Midbrain (tissue), 1 donor: ENCODE results near the gene STON2.

ENCODE experiments used
- DNase-seq: peaks from one replicate; lab custom pipeline; 2025; lab: John Stamatoyannopoulos, UW

Gene STON2

DNA sequence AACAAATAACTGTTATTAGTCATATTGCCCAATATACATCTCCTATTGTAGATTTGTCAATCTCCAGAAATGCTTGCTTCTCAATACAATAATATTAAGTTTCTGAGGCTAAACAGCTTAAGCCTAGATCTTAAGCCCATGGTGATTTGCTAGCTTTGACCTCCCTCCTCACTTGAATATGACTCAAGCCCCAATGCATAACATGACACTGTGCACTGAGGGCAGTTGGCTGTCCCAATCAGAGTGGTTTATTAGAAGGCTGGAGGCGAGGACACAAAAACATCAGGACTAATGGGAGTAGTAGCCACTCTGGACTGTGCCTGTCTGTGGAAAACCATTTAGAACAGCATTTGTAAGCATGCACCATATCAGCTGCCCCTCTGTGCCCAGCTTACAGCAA, 98.3 kb downstream of the STON2 start:
- DNase-seq: no peak

DNA sequence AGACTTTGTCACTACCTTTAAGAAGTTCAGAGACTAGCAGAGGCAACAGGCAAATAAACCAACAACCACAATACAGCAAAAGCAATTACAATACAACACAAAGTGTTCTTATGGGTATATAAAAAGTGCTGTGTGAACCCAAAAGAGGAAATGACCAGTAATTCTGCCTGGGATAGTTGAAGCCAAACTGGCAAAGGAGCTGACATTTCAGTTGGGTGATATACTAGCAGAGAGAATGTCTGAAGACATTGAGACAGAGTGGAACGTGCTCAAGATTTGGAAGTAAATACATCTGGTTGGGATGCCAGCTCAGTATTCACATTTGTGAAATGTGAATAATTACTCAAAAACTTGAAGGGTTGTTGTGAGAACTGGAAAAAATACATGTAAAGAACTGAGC, 98.8 kb downstream of the STON2 start:
- no peak for DNase-seq

DNA sequence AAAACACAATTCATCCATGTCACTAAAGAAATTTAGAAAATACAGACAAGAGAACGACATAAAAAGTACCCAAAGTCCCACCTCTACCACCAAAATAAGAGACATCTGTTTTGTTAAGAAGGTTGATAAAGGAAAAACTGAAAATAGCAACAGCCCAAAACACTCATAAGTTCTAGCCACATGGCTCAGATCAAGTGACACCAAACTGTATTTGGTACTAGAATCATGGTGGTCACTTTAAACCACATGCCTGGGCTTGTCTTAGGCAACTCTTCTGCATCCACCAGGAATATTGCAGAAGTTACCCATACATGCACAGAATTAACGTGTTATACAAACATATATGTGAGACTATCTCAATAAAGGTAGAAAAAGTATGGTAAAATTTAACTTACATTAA, 101.2 kb downstream of the STON2 start:
- no peak for DNase-seq

DNA sequence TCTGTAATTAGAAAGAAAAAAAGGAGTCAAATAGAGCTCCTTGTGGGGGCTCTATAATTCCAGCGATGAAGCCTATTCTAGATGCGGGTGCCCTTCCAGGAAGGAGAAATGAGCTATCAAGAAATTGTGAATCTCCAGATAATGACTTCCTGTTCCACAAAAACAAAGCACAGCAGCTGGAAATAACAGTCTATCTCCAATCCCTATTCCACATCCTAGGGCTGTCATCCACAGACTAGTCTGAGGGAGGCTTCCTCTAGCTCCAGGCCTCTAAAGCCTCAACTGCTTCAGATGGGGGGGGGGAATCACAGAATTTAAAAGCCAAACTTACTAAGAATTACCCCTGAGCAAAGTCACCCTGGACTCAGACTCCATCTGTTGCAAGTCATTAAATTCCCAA, 102.0 kb downstream of the STON2 start:
- no peak for DNase-seq

DNA sequence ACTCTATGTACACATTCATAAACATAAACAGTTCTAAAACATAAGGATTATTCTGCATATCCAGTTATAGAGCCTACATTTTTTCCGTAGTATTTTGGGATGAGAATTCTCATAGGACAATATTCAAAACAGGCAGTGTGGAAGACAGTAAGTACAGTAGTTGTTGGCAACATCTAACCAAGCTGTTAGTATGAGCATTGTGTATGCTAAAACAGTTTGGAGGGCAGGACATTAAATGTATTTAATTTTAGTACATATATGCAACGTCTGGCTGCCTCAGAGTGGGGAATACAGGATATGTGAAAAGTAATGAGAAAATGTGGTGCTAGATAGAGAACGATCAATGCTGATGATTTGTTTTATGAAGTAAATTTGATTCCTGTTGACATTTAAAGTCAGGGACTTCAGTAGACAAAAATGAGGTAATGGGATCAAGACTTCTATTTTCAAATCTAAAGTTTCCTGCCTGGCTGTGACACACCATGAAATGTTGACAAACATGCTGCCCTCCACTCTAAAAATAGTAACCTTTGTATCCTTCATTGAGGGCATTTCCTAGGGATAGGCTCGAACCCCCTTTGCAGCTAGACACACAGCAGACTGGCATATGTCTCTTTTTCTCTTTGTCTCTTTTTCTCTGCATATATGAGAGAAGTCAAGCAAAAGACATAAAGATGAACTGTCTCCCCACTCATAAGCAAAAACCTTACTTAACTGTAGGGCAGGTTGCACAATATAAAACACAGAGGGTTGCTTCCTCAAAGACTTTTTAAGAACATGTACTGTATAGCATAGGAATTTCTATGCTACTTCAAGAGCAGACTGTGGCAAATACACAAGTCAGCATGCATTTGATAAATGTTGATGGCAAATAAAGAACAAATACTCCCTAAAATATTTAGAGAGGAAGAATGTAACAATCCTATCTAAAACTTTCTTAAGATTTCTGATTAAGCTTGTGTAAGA, 103.9 kb downstream of the STON2 start:
- no peak for DNase-seq

DNA sequence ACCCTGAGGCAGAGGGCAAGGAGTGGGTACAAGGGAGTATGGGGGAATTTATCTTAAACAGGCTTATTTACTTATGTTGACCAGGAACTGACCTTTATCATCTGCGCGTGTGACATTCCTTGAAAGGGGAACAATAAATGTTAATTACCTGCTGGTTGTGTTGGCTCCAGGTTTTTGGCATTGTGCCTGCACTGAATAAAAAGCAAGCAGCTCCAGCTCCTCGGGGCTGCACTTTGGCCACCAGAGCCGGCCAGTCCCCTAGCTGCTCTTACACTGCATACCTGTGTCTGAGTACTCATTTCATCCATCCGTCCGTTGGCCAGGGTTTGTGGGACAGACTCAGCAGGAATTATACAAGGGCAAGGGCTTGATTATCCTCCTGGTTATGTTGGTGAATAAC, 110.6 kb downstream of the STON2 start:
- DNase-seq: no peak

DNA sequence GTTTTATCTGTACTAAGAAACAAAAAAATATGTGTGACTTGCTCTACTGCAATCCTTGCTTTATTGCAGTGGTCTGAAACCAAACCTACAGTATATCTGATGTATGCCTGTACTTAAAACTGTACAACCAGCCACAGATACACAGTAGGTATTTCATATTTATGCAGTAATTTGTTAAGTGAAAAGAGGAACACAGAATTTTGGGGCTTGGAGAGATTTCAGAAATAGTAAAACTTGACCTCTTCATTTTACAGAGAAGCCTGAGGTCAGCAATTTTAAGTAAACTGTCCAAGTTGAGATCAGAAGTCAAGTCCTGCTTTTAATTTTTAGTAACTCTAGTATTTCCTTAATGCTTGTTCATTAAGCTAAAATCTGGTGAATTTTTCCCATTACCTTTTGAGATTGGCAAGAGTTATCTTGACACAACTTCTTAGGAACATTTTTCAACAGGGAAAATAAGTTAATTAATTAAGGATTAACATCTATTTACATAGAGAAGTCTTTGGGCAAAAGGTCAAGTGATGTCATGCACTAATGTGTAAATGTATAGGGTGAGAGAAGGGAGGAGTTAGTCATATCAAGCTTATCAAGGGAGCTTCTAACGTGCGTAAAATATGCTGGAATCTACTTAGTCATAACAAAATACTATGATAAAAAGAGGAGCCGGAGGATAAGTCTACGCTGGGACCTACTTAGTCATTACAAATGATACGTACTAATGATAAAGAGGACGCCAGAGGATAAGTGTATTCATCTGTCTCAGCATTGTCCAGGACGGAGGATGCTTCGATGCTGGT, 113.4 kb downstream of the STON2 start:
- no peak for DNase-seq

DNA sequence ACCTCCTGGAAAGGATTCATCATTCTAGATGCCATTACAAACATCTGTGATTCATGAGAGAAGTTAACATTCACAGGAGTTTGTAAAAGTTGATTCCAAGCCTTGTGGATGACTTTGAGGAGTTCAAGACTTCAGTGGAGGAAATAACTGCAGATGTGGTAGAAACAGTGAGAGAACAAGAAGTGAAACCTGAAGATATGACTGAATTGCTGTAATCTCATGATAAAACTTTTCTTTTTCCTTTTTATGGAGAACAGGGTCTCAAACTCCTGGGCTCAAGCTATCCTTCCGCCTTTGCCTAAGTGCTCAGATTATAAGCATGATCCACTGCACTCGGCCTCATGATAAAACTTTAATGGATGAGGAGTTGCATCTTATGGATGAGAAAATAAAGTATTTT, 114.9 kb downstream of the STON2 start:
- DNase-seq: no peak

DNA sequence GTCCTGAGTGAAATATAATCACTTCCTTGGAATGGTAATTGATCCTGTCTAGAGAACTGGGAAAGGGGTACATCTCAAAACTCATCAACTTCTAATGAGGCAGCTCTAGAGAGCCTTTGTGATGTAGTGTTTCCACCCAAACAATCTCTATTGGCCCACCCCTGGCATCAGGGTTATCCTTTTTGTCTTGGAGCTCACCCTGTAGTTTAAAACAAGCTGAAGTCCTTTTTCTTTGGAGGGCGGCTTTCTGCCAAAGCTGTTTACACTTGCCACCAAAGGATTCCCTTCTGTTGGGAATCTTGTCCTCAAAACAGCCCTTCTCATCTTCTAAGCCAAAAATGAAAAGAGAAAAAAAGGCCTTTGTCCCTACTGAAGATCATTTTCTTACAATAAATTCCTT, 118.8 kb downstream of the STON2 start:
- DNase-seq: no peak

DNA sequence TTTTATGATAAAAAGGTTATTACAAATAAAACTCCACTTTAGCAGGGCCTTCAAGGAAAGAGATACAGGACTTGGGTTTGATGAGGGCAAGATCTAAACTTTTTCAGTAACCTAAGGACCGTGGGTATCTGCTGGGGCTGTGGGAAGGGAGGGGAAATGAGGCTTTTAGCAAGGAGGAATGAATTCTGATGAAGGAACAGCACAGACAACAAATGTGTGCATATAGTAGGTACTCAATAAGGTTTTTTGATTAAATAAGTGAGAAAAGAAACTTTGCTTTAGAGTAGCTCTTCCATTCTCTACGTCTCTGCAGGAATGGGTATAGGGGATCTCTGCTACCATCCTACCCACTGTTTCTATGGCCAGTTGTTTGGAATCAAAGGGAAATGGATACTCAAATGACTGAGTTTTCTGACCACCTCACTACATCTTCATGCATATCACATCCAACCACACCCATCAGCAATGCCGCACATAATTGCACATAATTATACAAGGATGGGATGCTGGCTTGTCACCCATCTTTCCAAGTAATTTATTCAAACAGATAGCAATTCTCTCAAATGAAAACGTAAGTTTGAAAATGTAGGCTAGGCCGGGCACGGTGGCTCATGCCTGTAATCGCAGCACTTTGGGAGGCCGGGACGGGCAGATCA, 119.9 kb downstream of the STON2 start:
- no peak for DNase-seq

DNA sequence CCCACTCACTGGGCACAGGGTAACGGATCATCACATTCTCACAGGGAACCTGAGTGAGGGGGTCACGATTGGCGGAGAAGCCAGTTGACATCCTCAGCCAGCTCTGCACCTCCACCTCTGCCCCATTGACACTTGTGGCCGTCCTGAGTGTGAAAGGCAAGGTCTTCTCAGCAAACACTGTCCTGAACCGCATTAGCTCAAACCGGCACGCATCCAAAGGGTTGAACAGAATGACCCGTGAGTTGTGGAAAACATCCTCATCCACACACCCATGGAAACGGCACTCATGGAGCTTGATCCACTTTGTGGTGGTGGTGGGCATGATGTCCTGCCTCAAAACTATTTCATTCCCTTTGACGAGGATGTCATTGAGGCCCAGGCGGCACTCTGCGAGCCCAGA, 123.0 kb downstream of the STON2 start:
- DNase-seq: no peak

DNA sequence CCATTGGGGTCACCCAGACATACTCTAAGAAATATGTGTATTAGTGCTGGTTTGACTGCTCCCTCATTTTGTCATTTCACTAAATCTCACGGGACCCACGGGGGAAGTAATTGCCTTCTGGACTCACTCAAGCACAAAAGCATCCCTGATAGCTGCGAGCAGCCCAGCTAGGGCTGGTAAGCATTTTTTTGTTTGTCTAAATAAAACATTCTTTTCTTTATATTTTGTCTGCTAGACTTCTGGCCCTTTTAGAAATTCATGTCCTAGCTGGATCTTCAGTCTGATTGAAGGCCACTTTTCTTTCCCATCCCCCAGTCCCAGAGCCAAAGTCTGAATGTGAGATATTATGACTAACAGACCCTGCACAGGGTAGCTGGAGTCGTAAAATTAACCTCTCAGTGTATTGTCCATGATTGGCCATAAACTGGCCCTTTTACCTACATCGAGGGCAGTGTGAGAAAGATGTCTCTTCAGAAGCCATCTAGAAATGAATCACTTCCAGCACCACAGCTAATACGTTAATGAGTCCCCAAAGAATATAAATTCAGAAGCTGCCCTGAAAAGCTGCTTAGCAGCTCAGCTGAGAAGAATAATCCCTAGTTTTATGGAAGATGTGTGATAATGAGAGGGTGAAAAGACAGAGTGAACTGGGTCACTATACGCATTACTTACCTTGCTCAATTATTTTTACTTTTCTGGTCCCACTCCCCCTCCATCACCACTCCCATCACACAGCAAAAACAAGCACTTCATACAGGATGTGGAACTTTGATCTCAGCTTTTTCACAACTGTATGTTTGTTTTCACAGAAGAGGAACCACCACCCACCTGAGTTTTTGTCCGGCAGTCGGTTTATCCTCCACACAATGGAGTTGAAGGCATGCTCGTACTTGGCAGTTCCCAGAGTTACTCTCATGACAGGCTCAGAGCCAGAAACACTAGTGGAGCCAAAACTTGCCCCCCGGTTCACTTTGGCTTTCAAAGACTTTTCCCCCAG, 123.8 kb downstream of the STON2 start:
- DNase-seq: no peak

DNA sequence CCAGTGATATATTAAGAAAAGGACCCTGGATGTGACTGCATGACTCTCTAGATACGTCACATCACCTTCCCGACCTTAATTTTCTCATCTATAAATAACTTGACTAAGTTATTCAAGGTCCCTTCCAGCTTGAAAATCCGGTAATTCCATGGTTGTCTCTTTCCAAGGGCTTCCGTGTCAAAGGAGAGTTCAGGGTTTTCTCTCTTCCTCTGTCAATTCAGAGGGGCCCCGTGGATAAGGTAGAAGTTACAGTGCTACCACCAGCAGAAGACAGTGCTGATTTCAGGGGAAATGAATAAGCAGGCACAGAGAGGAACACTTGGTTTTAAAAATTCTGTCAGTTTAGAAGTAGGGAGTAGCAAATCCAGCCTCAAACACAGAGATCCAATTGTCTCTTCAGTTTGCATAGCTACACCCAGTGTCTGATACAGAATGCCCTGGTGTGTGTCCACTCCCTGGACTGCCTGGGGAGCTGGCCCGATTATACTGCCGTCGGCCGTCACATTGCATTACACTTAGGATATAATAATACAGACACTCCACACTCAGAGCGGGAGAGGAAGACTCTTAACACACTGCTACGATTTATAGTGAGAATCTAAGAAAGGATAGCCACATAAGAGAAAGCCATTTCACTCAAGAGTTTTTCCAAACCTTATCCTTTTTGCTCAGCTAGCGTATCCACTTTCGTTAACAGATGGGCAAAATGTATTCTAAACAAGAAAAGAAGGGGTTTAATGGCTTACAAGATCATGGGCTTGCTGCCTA, 124.6 kb downstream of the STON2 start:
- DNase-seq: peak; percentile 48

DNA sequence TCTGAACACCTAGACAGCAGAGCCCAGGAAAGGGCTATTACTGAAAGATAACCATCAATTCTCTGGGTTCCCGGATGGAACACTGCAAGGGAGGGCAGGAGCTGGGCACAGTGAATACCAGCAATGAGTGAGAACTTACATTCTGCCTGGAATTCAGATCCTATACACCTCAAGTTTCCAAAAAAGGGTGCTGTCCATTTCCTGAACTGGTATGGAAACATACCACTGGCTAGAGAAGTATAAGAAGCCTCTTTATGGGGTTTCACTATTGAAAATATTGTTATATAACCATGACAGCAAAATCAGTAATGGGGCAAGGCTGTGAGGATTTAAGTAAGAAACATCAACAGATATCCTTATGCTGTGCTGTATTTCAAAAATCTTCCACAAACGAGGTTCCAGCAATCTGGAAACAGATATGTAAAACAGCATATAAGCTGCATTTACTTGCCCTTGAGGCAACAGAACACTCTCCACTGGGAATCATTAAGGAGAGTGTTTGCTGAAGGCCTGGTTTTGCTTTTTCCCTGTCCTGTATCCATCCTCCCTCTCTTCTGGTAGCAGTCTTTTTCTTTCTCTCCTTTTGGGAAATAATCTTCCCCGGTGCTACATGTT, 126.1 kb downstream of the STON2 start:
- DNase-seq: no peak

DNA sequence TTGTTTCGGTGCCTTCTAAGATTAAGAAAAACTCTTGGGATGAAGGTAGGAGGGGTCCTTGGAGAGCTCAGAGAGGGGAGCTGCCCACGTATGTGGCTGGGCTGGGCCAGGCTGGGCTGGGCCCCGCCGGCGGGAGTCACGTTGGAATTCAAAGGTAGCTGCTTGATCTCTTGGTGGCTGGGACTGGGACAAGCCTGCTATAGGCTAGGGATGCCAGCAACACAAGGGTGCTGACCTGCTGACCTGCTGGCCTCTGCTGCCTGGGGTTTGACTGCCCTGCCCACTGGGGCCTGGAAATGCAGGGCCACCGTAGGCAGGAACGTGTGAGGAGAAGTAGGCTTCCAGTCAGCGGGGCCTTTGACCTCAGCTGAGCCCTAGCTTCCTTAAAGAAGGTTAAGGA, 126.6 kb downstream of the STON2 start:
- DNase-seq: no peak

DNA sequence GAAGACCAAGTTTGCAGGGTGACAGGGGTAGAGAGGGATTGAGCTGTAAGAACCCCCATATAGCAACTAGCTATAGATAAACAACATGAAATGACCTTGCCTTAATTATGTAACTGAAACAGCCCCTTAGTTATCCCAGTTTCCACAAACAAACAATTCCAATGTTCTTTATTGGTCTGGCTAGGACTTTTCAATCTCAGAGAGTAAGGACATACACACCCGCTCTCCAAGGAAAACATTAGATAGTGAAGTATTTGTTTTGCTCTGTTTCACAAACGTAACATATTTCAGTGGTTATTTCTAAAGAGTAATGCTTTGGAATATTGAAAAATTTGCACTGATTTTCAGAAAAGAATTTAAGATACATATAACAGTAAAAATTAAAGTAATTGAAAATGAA, 127.8 kb downstream of the STON2 start:
- DNase-seq: no peak

DNA sequence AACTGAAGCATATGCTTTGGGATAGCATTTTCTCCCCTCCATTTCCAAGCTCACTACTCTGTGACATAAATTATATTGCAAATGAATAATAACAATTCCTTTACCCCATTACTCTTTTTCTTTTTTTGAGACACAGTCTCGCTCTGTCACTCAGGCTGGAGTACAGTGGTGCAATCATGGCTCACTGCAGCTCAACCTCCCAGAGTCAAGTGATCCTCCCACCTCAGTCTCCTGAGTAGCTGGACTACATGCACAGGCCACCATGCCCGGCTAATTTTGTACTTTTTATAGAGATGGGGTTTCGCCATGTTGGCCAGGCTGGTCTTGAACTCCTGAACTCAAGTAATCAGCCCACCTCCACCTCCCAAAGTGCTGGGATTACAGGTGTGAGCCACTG, 130.1 kb downstream of the STON2 start:
- no peak for DNase-seq

DNA sequence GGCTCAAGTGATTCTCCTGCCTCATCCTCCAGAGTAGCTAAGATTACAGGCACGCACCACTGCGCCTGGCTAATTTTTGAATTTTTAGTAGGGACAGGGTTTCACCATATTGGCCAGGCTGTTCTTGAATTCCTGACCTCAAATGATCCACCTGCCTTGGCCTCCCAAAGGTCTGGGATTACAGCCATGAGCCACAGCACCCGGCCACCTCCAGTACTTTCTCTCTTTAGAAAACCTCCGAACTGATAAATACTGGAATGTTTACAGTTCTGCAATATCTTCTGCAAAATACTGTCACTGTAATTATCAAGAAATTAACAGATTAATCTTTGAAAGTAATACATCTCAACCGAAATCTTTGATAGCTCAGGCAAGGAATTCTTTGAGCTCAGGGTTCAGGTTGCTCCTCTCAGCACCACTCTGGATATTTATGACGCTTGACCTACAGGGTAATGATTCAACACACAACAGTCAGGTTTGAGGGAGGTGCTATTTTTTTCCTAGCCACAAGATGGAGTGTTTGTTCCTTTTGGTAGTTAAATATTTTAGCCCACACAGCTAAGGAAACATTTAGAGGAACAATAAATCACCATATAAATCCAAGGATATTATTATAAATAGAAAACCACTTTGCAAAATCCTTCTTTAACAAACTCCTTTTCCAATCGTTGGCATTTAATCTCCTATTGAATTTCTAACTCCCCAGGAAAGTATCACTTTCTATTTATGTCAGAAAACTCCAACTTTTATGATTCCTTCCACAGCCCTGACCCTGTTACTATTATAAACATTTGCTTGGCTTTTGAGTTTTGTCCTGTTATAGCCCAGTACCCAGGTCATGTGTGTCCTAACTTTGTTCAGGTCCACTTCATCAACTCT, 130.8 kb downstream of the STON2 start:
- peak; percentile 73 for DNase-seq

DNA sequence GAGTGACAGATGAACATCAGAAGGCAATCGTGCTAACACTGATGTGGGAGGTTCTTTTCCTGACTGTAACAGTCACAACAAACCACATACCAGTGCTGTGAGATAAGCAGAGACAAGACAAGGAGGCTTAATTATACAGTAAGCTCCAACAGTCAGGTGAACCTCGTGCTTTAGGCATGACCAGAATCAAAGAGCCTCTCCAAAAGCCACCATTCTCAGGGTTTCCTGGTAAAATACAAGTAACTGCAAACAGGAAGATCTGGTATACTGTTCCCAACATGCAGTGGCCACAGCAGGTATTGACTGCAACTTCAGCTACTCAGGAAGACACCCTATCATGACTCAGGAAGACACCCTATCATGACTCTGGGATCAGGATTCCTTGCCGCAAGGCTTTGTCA, 132.1 kb downstream of the STON2 start:
- no peak for DNase-seq
